GM23338 (cell line): ENCODE measurements around the gene RPS21. TPM values are rescaled to one million over a fixed set of nuclear protein-coding genes. Genes with fewer than 3 reads are reported as not detected.

ENCODE experiments used
- ATAC-seq: fragments of 200-7000 bp; cut with Tn5 transposase; 3 replicates; pipeline ENCODE4 v1.9.1; 2020
- DNase-seq: peaks from one replicate; pipeline ENCODE4 v3.0.0-alpha.2; 2015; ENCODE audit warnings: low spot score
- H2AFZ ChIP-seq: fragments of 200-600 bp; sonication (generic); 2 replicates; pipeline ENCODE4 v1.8.0; 2016; ENCODE audit warnings: antibody characterized with exemption, mild to moderate bottlenecking, moderate library complexity
- H3F3A ChIP-seq: fragments of 200-600 bp; sonication (generic); replicated peaks from 2 replicates; pipeline ENCODE4 v1.8.0; 2017; ENCODE audit warnings: antibody characterized with exemption, mixed run types, low read depth
- H3K27ac ChIP-seq: fragments of 200-600 bp; sonication (generic); 2 replicates; pipeline ENCODE4 v1.6.1; 2016; ENCODE audit warnings: low read depth
- H3K27me3 ChIP-seq: fragments of 200-600 bp; sonication (generic); 2 replicates; pipeline ENCODE4 v1.8.0; 2016; ENCODE audit warnings: mild to moderate bottlenecking, mixed run types, moderate library complexity; ENCODE audit not compliant: insufficient read depth
- H3K36me3 ChIP-seq: fragments of 200-600 bp; sonication (generic); 2 replicates; pipeline ENCODE4 v1.8.0; 2016; ENCODE audit warnings: mild to moderate bottlenecking; ENCODE audit not compliant: insufficient read depth
- H3K4me1 ChIP-seq: fragments of 200-600 bp; sonication (generic); 2 replicates; pipeline ENCODE4 v1.8.0; 2016; ENCODE audit warnings: mild to moderate bottlenecking, moderate library complexity; ENCODE audit not compliant: insufficient read depth
- H3K4me2 ChIP-seq: fragments of 200-600 bp; sonication (generic); 2 replicates; pipeline ENCODE4 v1.7.1; 2017; ENCODE audit warnings: mixed run types
- H3K4me3 ChIP-seq: fragments of 200-600 bp; sonication (generic); 2 replicates; pipeline ENCODE4 v1.6.1; 2016; ENCODE audit warnings: mixed run types
- H3K79me2 ChIP-seq: fragments of 200-600 bp; sonication (generic); replicated peaks from 2 replicates; pipeline ENCODE4 v1.8.0; 2017; ENCODE audit warnings: mild to moderate bottlenecking; ENCODE audit not compliant: insufficient read depth
- H3K9me2 ChIP-seq: fragments of 200-600 bp; sonication (generic); 2 replicates; pipeline ENCODE4 v1.8.0; 2017; ENCODE audit not compliant: insufficient read depth
- H4K20me1 ChIP-seq: fragments of 200-600 bp; sonication (generic); replicated peaks from 2 replicates; pipeline ENCODE4 v1.8.0; 2017; ENCODE audit warnings: mild to moderate bottlenecking; ENCODE audit not compliant: insufficient read depth
- H3K27ac Mint-ChIP-seq: 2 replicates; pipeline ENCODE4 v1.8.0; 2020; ENCODE audit warnings: inconsistent platforms, mild to moderate bottlenecking, moderate library complexity, mixed read lengths
- H3K27me3 Mint-ChIP-seq: 3 replicates; pipeline ENCODE4 v1.8.0; 2022; ENCODE audit warnings: low read depth, mild to moderate bottlenecking, moderate library complexity, mixed read lengths, inconsistent platforms; ENCODE audit not compliant: insufficient read depth, poor library complexity
- H3K36me3 Mint-ChIP-seq: 3 replicates; pipeline ENCODE4 v1.8.0; 2021; ENCODE audit warnings: low read depth, mild to moderate bottlenecking, inconsistent platforms, moderate library complexity, mixed read lengths
- H3K4me1 Mint-ChIP-seq: 3 replicates; pipeline ENCODE4 v1.8.0; 2020; ENCODE audit warnings: mild to moderate bottlenecking, inconsistent platforms, mixed read lengths
- H3K4me3 Mint-ChIP-seq: 3 replicates; pipeline ENCODE4 v1.8.0; 2021; ENCODE audit warnings: moderate library complexity, mild to moderate bottlenecking, inconsistent platforms, mixed read lengths
- H3K9me3 Mint-ChIP-seq: 3 replicates; pipeline ENCODE4 v1.8.0; 2020; ENCODE audit warnings: moderate library complexity, mild to moderate bottlenecking, inconsistent platforms, mixed read lengths
- CREB1 ChIP-seq: fragments of 250-450 bp; sonication (Bioruptor Pico); IDR thresholded peaks from 2 replicates; pipeline ENCODE4 v1.5.0; 2020; ENCODE audit warnings: low read depth, mild to moderate bottlenecking, moderate library complexity
- CTCF ChIP-seq, 2 experiments: fragments of 200-600 bp in 1 of 2; sonication (generic) in 1 of 2; conservative IDR thresholded peaks; 2 replicates each; pipeline versions ENCODE4 v1.5.1 to v1.6.1; 2016 to 2017; ENCODE audit warnings: antibody characterized with exemption in 2 of 2, low read depth in 2 of 2, mild to moderate bottlenecking in 2 of 2, moderate library complexity in 1 of 2
- EZH2 ChIP-seq: fragments of 200-600 bp; sonication (generic); IDR thresholded peaks from one replicate; pipeline ENCODE4 v1.8.0; 2017; ENCODE audit warnings: antibody characterized with exemption, mild to moderate bottlenecking, low read depth; ENCODE audit not compliant: unreplicated experiment
- EZH2phosphoT487 ChIP-seq: fragments of 200-600 bp; sonication (generic); IDR thresholded peaks from one replicate; pipeline ENCODE4 v1.8.1; 2018; ENCODE audit warnings: antibody characterized with exemption; ENCODE audit not compliant: unreplicated experiment
- REST ChIP-seq: IDR thresholded peaks from one replicate; pipeline ENCODE4 v1.6.1; 2018; ENCODE audit warnings: antibody characterized with exemption; ENCODE audit not compliant: unreplicated experiment
- ZNF114 ChIP-seq: fragments of 250-450 bp; sonication (Bioruptor Pico); IDR thresholded peaks from 2 replicates; pipeline ENCODE4 v1.5.0; 2020; ENCODE audit warnings: mild to moderate bottlenecking, moderate library complexity
- ZNF331 ChIP-seq: fragments of 250-450 bp; sonication (Bioruptor Pico); IDR thresholded peaks from 2 replicates; pipeline ENCODE4 v1.5.0; 2020; ENCODE audit warnings: low read depth, mild to moderate bottlenecking, moderate library complexity
- ZNF462 ChIP-seq: fragments of 250-450 bp; sonication (Bioruptor Pico); IDR thresholded peaks from 2 replicates; pipeline ENCODE4 v1.5.0; 2020; ENCODE audit warnings: mild to moderate bottlenecking, moderate library complexity
- polyA plus RNA-seq: library from polyadenylated mRNA; unstranded; fragments of >200 nt; fragmentation: Nextera tagmentation; extraction: Ambion mirVana; gene quantifications from 2 replicates; pipeline ENCODE4 v1.2.1, GENCODE V29; 2016
- total RNA-seq: library from RNA; depleted of rRNA; stranded (reverse); fragments of >200 nt; shearing (Covaris generic); gene quantifications from 2 replicates; pipeline ENCODE4 v1.2.3, GENCODE V29; 2014

The RPS21 gene
- total and polyA plus RNA-seq, 2 experiments from 2014 or later = 759 to 2,298 TPM

DNA sequence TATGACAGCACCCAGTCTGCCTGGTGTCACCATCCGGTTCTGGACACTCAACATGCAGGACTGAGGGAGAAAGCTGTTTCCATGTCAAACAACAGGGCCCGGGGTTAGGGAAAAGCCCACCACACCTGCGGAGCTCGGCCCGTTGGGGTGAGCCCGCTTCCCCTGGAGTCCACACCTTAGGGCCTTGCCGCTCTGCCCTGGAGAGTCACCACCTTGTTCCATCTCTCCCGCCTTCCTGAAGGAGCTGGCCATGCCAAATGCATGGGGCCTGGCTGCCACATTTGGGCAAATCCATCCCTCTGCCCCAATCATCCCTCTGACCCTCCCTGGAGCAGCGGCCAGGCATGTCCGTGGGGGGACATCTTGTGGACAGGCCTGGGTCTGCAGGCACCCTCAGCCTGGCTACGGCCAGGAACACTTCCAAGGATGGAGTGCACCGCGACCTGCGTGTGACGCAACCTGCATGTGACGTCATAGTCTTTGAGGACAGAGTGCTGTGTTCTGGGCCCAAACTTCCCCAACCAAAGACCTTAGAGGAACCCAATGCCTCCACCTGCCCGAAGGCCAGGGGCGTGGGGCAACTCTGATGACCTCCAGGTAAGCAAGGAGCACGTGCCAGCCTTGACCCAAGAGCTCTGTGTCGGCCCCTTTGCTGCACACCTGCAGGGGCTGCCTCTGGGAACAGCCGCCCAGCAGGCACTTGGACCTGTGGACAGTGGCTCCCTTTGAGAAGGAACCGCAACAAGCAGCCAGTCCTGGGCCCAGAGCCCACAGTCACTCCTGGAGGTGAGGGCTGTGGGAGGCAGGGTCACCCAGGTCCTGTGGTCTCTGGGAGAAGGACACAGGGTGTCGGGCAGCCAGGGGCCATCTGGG lies 18.4 kb downstream of the RPS21 start:
- peak; percentile 76 for DNase-seq
- H3F3A ChIP-seq = no peaks in the 10 kb centered on the region
- Mint-ChIP-seq H3K4me1 (peaks cover 17% of the 10 kb centered on the region), H3K27ac (no peak overlapping the region), H3K9me3 (no peaks in the 10 kb centered on the region), H3K36me3 (peaks cover 5% of the 10 kb centered on the region; the same call in 1 of the 3 replicates), H3K4me3 (peak overlapping the region; percentile 72), H3K27me3 (peaks cover 15% of the 10 kb centered on the region)
- H3K27ac ChIP-seq = no peak overlapping the region
- no peaks in the 10 kb centered on the region; the same call in 1 of the 2 replicates for H4K20me1 ChIP-seq
- H3K4me2 ChIP-seq = peak overlapping the region; percentile 82; the same call in 1 of the 2 replicates
- H3K4me3 ChIP-seq = peak overlapping the region; percentile 62; the same call in 1 of the 2 replicates
- TF ChIP-seq ZNF114 (no peak), CREB1 (CRISPR knock-in tag) (peak; percentile 53; the same call in 1 of the 2 replicates), CTCF (conservative IDR thresholded peaks at IDR 0.05; ENCODE audit: low read depth in 2 of 2) (peak; percentile 57 to 82), EZH2phosphoT487 (no peak), EZH2 (no peak)
- H3K9me2 ChIP-seq = no peaks in the 10 kb centered on the region
- ATAC-seq = peak; percentile 43
- no peaks in the 10 kb centered on the region for H3K27me3 ChIP-seq
- no peaks in the 10 kb centered on the region for H3K79me2 ChIP-seq
- no peak overlapping the region for H2AFZ ChIP-seq
- H3K4me1 ChIP-seq = no peaks in the 10 kb centered on the region; the same call in 1 of the 2 replicates
- no peaks in the 10 kb centered on the region for H3K36me3 ChIP-seq

DNA sequence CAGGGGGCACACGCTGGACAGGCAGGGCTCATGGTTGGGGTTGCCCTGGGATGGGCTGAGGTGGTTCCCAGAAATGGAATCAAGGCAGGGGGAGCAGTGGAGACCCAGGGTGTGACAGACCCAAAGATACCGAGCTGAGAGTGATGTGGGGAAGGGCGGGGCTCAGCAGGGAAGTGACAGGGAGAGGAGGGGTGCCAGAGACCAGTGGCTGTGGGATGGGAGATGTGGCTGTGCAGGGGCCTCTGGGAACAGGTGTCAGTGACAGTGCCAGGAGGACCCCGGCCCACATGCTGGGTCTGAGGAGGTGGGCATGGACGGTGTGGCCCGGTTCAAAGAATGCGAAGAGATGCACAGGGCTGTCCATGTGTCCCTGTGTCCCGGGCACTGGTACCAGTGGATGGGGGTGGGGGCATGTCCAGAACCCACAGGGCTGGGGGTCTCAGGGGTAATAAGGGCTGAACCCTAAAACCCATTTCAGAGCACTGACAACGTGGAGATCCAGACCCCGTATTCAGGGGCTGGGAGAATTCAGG lies 19.1 kb downstream of the RPS21 start:
- no peaks in the 10 kb centered on the region for H3K79me2 ChIP-seq
- H4K20me1 ChIP-seq = no peaks in the 10 kb centered on the region; the same call in 1 of the 2 replicates
- ATAC-seq (no peak), DNase-seq (no peak)
- Mint-ChIP-seq H3K27me3 (peaks cover 14% of the 10 kb centered on the region), H3K9me3 (no peaks in the 10 kb centered on the region), H3K4me3 (peak overlapping the region; percentile 72), H3K27ac (no peak overlapping the region), H3K4me1 (peaks cover 14% of the 10 kb centered on the region), H3K36me3 (0 out of 3 replicates have a peak, but pooled peaks cover under 1% of the 10 kb centered on the region)
- H3K27me3 ChIP-seq = no peaks in the 10 kb centered on the region
- H3K4me1 ChIP-seq = no peaks in the 10 kb centered on the region; the same call in 1 of the 2 replicates
- H3K27ac ChIP-seq = no peak overlapping the region
- no peak overlapping the region for H2AFZ ChIP-seq
- no peaks in the 10 kb centered on the region for H3F3A ChIP-seq
- H3K36me3 ChIP-seq = no peaks in the 10 kb centered on the region
- H3K4me3 ChIP-seq = peak overlapping the region; percentile 62
- no peaks in the 10 kb centered on the region for H3K9me2 ChIP-seq
- peak overlapping the region; percentile 82 for H3K4me2 ChIP-seq
- no peak for TF ChIP-seq ZNF331
- no peak for TF ChIP-seq ZNF462 (CRISPR knock-in tag)
- TF ChIP-seq REST = no peak
